Heart left ventricle (tissue), 13 donors: ENCODE results near the gene HRAS.

ENCODE experiments used
- CTCF ChIP-seq, 12 donors: fragments of 200-600 bp; sonication (generic) in 4 of 12; IDR thresholded peaks; one replicate each; pipeline versions ENCODE4 v1.5.0 to v1.8.0; 2018 to 2022; ENCODE audit warnings: antibody characterized with exemption in 12 of 12, mild to moderate bottlenecking in 5 of 12
- POLR2A ChIP-seq, 2 donors: fragments of 450-650 bp; IDR thresholded peaks; one replicate each; pipeline ENCODE4 v1.6.1; 2017; ENCODE audit warnings: antibody characterized with exemption in 2 of 2, mild to moderate bottlenecking in 2 of 2, moderate library complexity in 2 of 2
- donor health status: ischemic (EF 13 %, LVEDD 7.1; RV severe dilation, severe dysfunction).
- donor health status: DM: no; HTN: yes; CAD: no.
- donor health status: DM: no; HTN: no; CAD: no.
- donor health status: ischemic (EF 25% LVEDD 6.9; RV normal size, moderate dysfunction).
- donor health status: ischemic (EF 25% LVEDD 5.7; RV mildly dilated, moderate dysfunction).
- donor health status: ischemic (EF 35%, LVEDD 5.7; RV mildly dilated, moderate dysfunction).
- donor health status: nonischemic (EF 11% LVEDD 7.7; RV severe dilation, severe dysfunction).
- donor health status: DM: yes; HTN: yes; CAD: no.
- donor health status: PGD.
- donor health status: ischemic (EF 29% LVEDD 5.4; RV normal size, mild dysfunction).
- donor health status: nonischemic (EF 23%, LVEDD 6.1; RV moderate dilation, normal function).

GRCh38 chr11:576811-577610 lies 41.6 kb upstream of the HRAS start:
- TF ChIP-seq CTCF (IDR thresholded peaks at IDR 0.05), result no peak
- no peak for TF ChIP-seq POLR2A (IDR thresholded peaks at IDR 0.05)
